Stimulated activated CD8-positive, alpha-beta memory T cell treated with anti-CD3 and anti-CD28 coated beads, Interleukin-12 subunit alpha, Interleukin-12 subunit beta, amount 100 ng/mL, for 1 hour (primary cell): ENCODE measurements around the gene DLGAP1.

Source experiments
- DNase-seq: peaks from one replicate; pipeline ENCODE4 v3.0.0-alpha.2; 2020; ENCODE audit warnings: low read depth

The DLGAP1 gene

GRCh38 chr18:3864669-3865298 is 590.3 kb downstream of the DLGAP1 start:
- no peak for DNase-seq

GRCh38 chr18:3863593-3863992 is 591.5 kb downstream of the DLGAP1 start:
- no peak for DNase-seq

- DNase-seq = no peak
These were observed 592.1 kb downstream of the DLGAP1 start for GRCh38 chr18:3863006-3863405.

GRCh38 chr18:3861495-3861894 is 593.6 kb downstream of the DLGAP1 start:
- DNase-seq = no peak

- no peak for DNase-seq
These were observed 597.6 kb downstream of the DLGAP1 start for GRCh38 chr18:3857544-3857943.

GRCh38 chr18:3855966-3856365 is 599.1 kb downstream of the DLGAP1 start:
- DNase-seq = no peak

GRCh38 chr18:3852321-3852720 is 602.8 kb downstream of the DLGAP1 start:
- DNase-seq = no peak

- no peak for DNase-seq
These were observed 603.9 kb downstream of the DLGAP1 start for GRCh38 chr18:3851159-3851558.

- DNase-seq = no peak
These were observed 606.8 kb downstream of the DLGAP1 start for GRCh38 chr18:3848316-3848715.

- no peak for DNase-seq
These were observed 609.9 kb downstream of the DLGAP1 start for GRCh38 chr18:3845161-3845560.

GRCh38 chr18:3842844-3843243 is 612.3 kb downstream of the DLGAP1 start:
- no peak for DNase-seq

- no peak for DNase-seq
These were observed 614.3 kb downstream of the DLGAP1 start for GRCh38 chr18:3840766-3841165.

- DNase-seq = no peak
These were observed 615.5 kb downstream of the DLGAP1 start for GRCh38 chr18:3839581-3839981.

- DNase-seq = no peak
These were observed 618.4 kb downstream of the DLGAP1 start for GRCh38 chr18:3836483-3837335.

GRCh38 chr18:3832025-3832638 is 623.0 kb downstream of the DLGAP1 start:
- no peak for DNase-seq

- DNase-seq = no peak
These were observed 624.5 kb downstream of the DLGAP1 start for GRCh38 chr18:3830604-3831003.

GRCh38 chr18:3827236-3827845 is 627.8 kb downstream of the DLGAP1 start:
- no peak for DNase-seq

GRCh38 chr18:3826021-3826420 is 629.1 kb downstream of the DLGAP1 start:
- DNase-seq = no peak

GRCh38 chr18:3824101-3824500 is 631.0 kb downstream of the DLGAP1 start:
- no peak for DNase-seq

GRCh38 chr18:3823073-3823472 is 632.0 kb downstream of the DLGAP1 start:
- DNase-seq = no peak

GRCh38 chr18:3821524-3821923 is 633.6 kb downstream of the DLGAP1 start:
- no peak for DNase-seq

GRCh38 chr18:3819961-3820360 is 635.1 kb downstream of the DLGAP1 start:
- DNase-seq = no peak
